K562 (cell line): ENCODE results near the gene KLHL29.

Experiments
- ARNT ChIP-seq, 2 experiments: fragments of 450-650 bp; IDR thresholded peaks; 2 replicates each; pipeline ENCODE4 v1.6.1; 2016; ENCODE audit warnings: mild to moderate bottlenecking in 1 of 2
- ATF7 ChIP-seq: fragments of 450-650 bp; IDR thresholded peaks from 2 replicates; pipeline ENCODE4 v1.7.1; 2014; ENCODE audit warnings: mild to moderate bottlenecking, moderate library complexity
- BRCA1 ChIP-seq, 2 experiments: fragments of 450-650 bp in 1 of 2; sonication (generic) in 1 of 2; formaldehyde crosslinking in 1 of 2; IDR thresholded peaks; 2 replicates each; pipeline versions ENCODE4 v1.5.0 to v1.6.1; 2017 to 2020; ENCODE audit warnings: mild to moderate bottlenecking in 1 of 2, missing genetic modification reagents in 1 of 2
- CCAR2 ChIP-seq: fragments of 200-400 bp; formaldehyde crosslinking; IDR thresholded peaks from 2 replicates; pipeline ENCODE4 v1.6.1; 2017; ENCODE audit warnings: mild to moderate bottlenecking, low read depth, low read length
- DPF2 ChIP-seq: fragments of 450-650 bp; IDR thresholded peaks from 2 replicates; pipeline ENCODE4 v1.6.1; 2016
- NFE2L1 ChIP-seq: fragments of 450-650 bp; IDR thresholded peaks from 2 replicates; pipeline ENCODE4 v1.6.1; 2016; ENCODE audit warnings: missing genetic modification characterization, low read depth, mild to moderate bottlenecking, missing compliant biosample characterization, moderate library complexity, borderline replicate concordance
- POLR2A ChIP-seq: fragments of 450-650 bp; conservative IDR thresholded peaks from 2 replicates; pipeline ENCODE4 v1.6.1; 2016
- POLR3G ChIP-seq: IDR thresholded peaks from 2 replicates; pipeline ENCODE4 v1.6.1; 2011; ENCODE audit not compliant: insufficient read length, insufficient replicate concordance; ENCODE audit errors: extremely low read depth
- RNF2 ChIP-seq: sonication (generic); IDR thresholded peaks from 2 replicates; pipeline ENCODE4 v1.6.1; 2016
- TBP ChIP-seq: optimal IDR thresholded peaks from 2 replicates; pipeline ENCODE3; 2011; ENCODE audit warnings: low read depth, low read length, improper control_type of control experiment
- ZNF146 ChIP-seq: IDR thresholded peaks from one replicate; pipeline ENCODE4 v1.6.1; 2018; ENCODE audit warnings: missing compliant biosample characterization; ENCODE audit not compliant: unreplicated experiment
- ZNF24 ChIP-seq: fragments of 450-650 bp; IDR thresholded peaks from 2 replicates; pipeline ENCODE4 v1.6.1; 2016
- ZNF551 ChIP-seq: fragments of 250-450 bp; sonication (Bioruptor Pico); IDR thresholded peaks from 2 replicates; pipeline ENCODE4 v1.5.0; 2021; ENCODE audit warnings: mild to moderate bottlenecking, moderate library complexity
- TF ChIP-seq, protein P1 (sequence below): fragments of 450-650 bp; IDR thresholded peaks from 2 replicates; pipeline ENCODE4 v1.6.1; 2016; ENCODE audit warnings: antibody characterized with exemption

- TF ChIP-seq ATF7 = no peak
- no peak for TF ChIP-seq TBP
- TF ChIP-seq CCAR2 = no peak
- TF ChIP-seq ZNF551 (CRISPR knock-in tag) = no peak
- no peak for TF ChIP-seq NFE2L1 (tag)
- no peak for TF ChIP-seq ARNT (IDR thresholded peaks at IDR 0.05)
- TF ChIP-seq ZNF24 = no peak
- no peak for TF ChIP-seq ZNF146
- TF ChIP-seq RNF2 = no peak
- TF ChIP-seq, protein P1, sequence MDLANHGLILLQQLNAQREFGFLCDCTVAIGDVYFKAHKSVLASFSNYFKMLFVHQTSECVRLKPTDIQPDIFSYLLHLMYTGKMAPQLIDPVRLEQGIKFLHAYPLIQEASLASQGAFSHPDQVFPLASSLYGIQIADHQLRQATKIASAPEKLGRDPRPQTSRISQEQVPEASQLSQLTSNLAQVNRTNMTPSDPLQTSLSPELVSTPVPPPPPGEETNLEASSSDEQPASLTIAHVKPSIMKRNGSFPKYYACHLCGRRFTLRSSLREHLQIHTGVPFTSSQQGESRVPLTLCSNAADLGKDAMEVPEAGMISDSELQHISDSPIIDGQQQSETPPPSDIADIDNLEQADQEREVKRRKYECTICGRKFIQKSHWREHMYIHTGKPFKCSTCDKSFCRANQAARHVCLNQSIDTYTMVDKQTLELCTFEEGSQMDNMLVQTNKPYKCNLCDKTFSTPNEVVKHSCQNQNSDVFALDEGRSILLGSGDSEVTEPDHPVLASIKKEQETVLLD = no peak
- no peak for TF ChIP-seq POLR2A
- TF ChIP-seq BRCA1 (IDR thresholded peaks at IDR 0.05) = no peak
- no peak for TF ChIP-seq BRCA1 (CRISPR knock-in tag; IDR thresholded peaks at IDR 0.05)
- no peak for TF ChIP-seq POLR3G
- TF ChIP-seq DPF2 = no peak
These were observed 153.0 kb downstream of the KLHL29 start for GRCh38 chr2:23537991-23538390.
